Nephron (organoid): ENCODE measurements around the gene STING1.

Experiments
- H3K27ac Mint-ChIP-seq, 3 experiments: 2 replicates each; pipeline ENCODE4 v1.8.0; 2020; ENCODE audit warnings: mixed read lengths in 3 of 3, mild to moderate bottlenecking in 2 of 3, moderate library complexity in 1 of 3
- H3K27me3 Mint-ChIP-seq: 2 replicates; pipeline ENCODE4 v1.8.0; 2021; ENCODE audit warnings: low read depth, mild to moderate bottlenecking, moderate library complexity, mixed read lengths
- H3K36me3 Mint-ChIP-seq: 2 replicates; pipeline ENCODE4 v1.8.0; 2020; ENCODE audit warnings: low read depth, mixed read lengths
- H3K4me1 Mint-ChIP-seq: 2 replicates; pipeline ENCODE4 v1.8.0; 2020; ENCODE audit warnings: mixed read lengths
- H3K4me3 Mint-ChIP-seq, 3 experiments: 2 replicates each; pipeline ENCODE4 v1.8.0; 2020; ENCODE audit warnings: mild to moderate bottlenecking in 3 of 3, mixed read lengths in 3 of 3, moderate library complexity in 2 of 3
- H3K9me3 Mint-ChIP-seq: 2 replicates; pipeline ENCODE4 v1.8.0; 2020; ENCODE audit warnings: mixed read lengths
- CTCF ChIP-seq, 3 experiments: fragments of 200-600 bp; sonication (generic); IDR thresholded peaks; one replicate each; pipeline ENCODE4 v1.5.0; 2021; ENCODE audit warnings: antibody characterized with exemption in 3 of 3; ENCODE audit not compliant: unreplicated experiment in 3 of 3

Gene STING1

GRCh38 chr5:139431706-139432105 lies 50.9 kb downstream of the STING1 start:
- Mint-ChIP-seq H3K4me3 (no peak overlapping the region), H3K36me3 (peaks cover 42% of the 10 kb centered on the region), H3K4me1 (no peaks in the 10 kb centered on the region), H3K27ac (no peak overlapping the region), H3K27me3 (no peaks in the 10 kb centered on the region), H3K9me3 (no peaks in the 10 kb centered on the region)
- no peak for TF ChIP-seq CTCF (IDR thresholded peaks at IDR 0.05; ENCODE audit: unreplicated experiment in 3 of 3)

- no peak overlapping the region for H3K27ac Mint-ChIP-seq
- no peak overlapping the region for H3K4me3 Mint-ChIP-seq
- H3K27me3 Mint-ChIP-seq = no peaks in the 10 kb centered on the region
- TF ChIP-seq CTCF (IDR thresholded peaks at IDR 0.05; ENCODE audit: unreplicated experiment in 3 of 3) = no peak
- H3K9me3 Mint-ChIP-seq = no peaks in the 10 kb centered on the region
- H3K36me3 Mint-ChIP-seq = peaks cover 49% of the 10 kb centered on the region
- H3K4me1 Mint-ChIP-seq = no peaks in the 10 kb centered on the region
These were observed 52.5 kb downstream of the STING1 start for GRCh38 chr5:139430015-139430414.

GRCh38 chr5:139426203-139426885 lies 56.2 kb downstream of the STING1 start:
- Mint-ChIP-seq H3K4me1 (peaks cover 14% of the 10 kb centered on the region), H3K36me3 (peaks cover 60% of the 10 kb centered on the region), H3K4me3 (no peak overlapping the region), H3K27ac (no peak overlapping the region), H3K9me3 (no peaks in the 10 kb centered on the region), H3K27me3 (no peaks in the 10 kb centered on the region)
- TF ChIP-seq CTCF (IDR thresholded peaks at IDR 0.05; ENCODE audit: unreplicated experiment in 3 of 3) = no peak
